Measurements from ENCODE around the gene COL11A1. TPM values are rescaled to one million over a fixed set of nuclear protein-coding genes. Genes with fewer than 3 reads are reported as not detected.
"Not testable (repeated sequence)": the region's sequence is repeated elsewhere in the genome, so short reads cannot be mapped to it uniquely, and the experiment has no call there.

Gene COL11A1
- total RNA-seq, 2 experiments from 2014 or later: 0.22 TPM; not detected in 1

DNA sequence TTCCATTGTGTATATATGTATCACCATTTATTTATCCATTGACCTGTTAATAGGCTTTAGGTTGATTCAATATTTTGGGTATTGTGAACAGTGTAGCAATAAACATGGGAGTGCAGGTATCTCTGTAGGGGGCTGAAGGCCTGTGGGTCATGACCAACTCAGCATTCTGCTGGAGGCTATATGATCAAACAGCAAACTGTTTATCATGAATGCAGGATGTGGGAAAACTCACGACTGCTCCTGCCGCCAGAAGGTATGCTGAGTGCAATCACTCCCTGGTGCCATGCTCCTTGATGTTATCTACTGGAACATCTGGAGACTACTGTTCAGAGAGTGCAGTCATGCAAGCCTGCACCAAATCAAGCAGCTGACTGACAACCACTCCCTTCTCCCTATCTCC, 275.2 kb downstream of the COL11A1 start:
- H3K4me1 ChIP-seq (ENCODE audit: insufficient read depth, low read length, poor library complexity, severe bottlenecking): no peaks in the 10 kb centered on the region
- H3K36me3 ChIP-seq (ENCODE audit: insufficient read depth, low read length): no peaks in the 10 kb centered on the region
- POLR2A ChIA-PET: no interaction called here
- H3K4me3 ChIP-seq (ENCODE audit: low read depth, low read length, poor library complexity, severe bottlenecking): no peak overlapping the region
- H3K79me2 ChIP-seq (ENCODE audit: insufficient read depth, low read depth, low read length): no peaks in the 10 kb centered on the region
- H3K9me2 ChIP-seq (ENCODE audit: insufficient read depth, low read length): no peaks in the 10 kb centered on the region
- no peak for TF ChIP-seq EZH2phosphoT487 (IDR thresholded peaks at IDR 0.05; ENCODE audit: borderline replicate concordance, low read depth, low read length)
- TF ChIP-seq, protein P1, sequence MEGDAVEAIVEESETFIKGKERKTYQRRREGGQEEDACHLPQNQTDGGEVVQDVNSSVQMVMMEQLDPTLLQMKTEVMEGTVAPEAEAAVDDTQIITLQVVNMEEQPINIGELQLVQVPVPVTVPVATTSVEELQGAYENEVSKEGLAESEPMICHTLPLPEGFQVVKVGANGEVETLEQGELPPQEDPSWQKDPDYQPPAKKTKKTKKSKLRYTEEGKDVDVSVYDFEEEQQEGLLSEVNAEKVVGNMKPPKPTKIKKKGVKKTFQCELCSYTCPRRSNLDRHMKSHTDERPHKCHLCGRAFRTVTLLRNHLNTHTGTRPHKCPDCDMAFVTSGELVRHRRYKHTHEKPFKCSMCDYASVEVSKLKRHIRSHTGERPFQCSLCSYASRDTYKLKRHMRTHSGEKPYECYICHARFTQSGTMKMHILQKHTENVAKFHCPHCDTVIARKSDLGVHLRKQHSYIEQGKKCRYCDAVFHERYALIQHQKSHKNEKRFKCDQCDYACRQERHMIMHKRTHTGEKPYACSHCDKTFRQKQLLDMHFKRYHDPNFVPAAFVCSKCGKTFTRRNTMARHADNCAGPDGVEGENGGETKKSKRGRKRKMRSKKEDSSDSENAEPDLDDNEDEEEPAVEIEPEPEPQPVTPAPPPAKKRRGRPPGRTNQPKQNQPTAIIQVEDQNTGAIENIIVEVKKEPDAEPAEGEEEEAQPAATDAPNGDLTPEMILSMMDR (conservative IDR thresholded peaks at IDR 0.05; ENCODE audit: low read length): no peak
- no peak for DNase-seq (ENCODE audit: low spot score)
- no peak overlapping the region for H3K27ac ChIP-seq (ENCODE audit: low read depth, low read length, poor library complexity, severe bottlenecking)
- intact Hi-C loops (cut with micrococcal nuclease; ENCODE audit: unreplicated experiment): no loop called here
- CTCF ChIA-PET (ENCODE audit: unreplicated experiment): no interaction called here
- no peak overlapping the region for H2AFZ ChIP-seq (ENCODE audit: low read length)
- no peaks in the 10 kb centered on the region for H4K20me1 ChIP-seq (ENCODE audit: insufficient read depth, low read length)
- H3K9me3 ChIP-seq (ENCODE audit: low read length): no peaks in the 10 kb centered on the region
- H3K4me2 ChIP-seq (ENCODE audit: low read length): no peak overlapping the region
- no TSS peak for BruUV-seq (replicated peaks)

- DNase-seq (ENCODE audit: low spot score); H3K4me2 ChIP-seq (ENCODE audit: low read length); H3K9me3 ChIP-seq (ENCODE audit: low read length); H3K36me3 ChIP-seq (ENCODE audit: insufficient read depth, low read length); intact Hi-C loops (cut with micrococcal nuclease; ENCODE audit: unreplicated experiment); H3K9me2 ChIP-seq (ENCODE audit: insufficient read depth, low read length); CTCF ChIA-PET (ENCODE audit: unreplicated experiment); H3K79me2 ChIP-seq (ENCODE audit: insufficient read depth, low read depth, low read length); H2AFZ ChIP-seq (ENCODE audit: low read length); BruUV-seq (replicated peaks); H3K4me1 ChIP-seq (ENCODE audit: insufficient read depth, low read length, poor library complexity, severe bottlenecking); H3K4me3 ChIP-seq (ENCODE audit: low read depth, low read length, poor library complexity, severe bottlenecking); H3K27ac ChIP-seq (ENCODE audit: low read depth, low read length, poor library complexity, severe bottlenecking); H4K20me1 ChIP-seq (ENCODE audit: insufficient read depth, low read length): not testable (repeated sequence)
- POLR2A ChIA-PET: interaction anchor here (1.4 kb wide), 1 partner anchor 9 kb away, joined by 3 read pairs; no protein-coding TSS in a partner anchor
Measured at GRCh38 chr1:102826706-102827105, 281.6 kb downstream of the COL11A1 start.
